Smooth muscle cell (in vitro differentiated cells): ENCODE results near the gene AMH. TPM values are rescaled to one million over a fixed set of nuclear protein-coding genes. Genes with fewer than 3 reads are reported as not detected.
"Not testable (repeated sequence)": the region's sequence is repeated elsewhere in the genome, so short reads cannot be mapped to it uniquely, and the experiment has no call there.

Experiments
- DNase-seq: peaks from one replicate; lab custom pipeline; 2025; ENCODE audit not compliant: unreplicated experiment; lab: John Stamatoyannopoulos, UW
- H2AFZ ChIP-seq: fragments of 200-600 bp; sonication (generic); 2 replicates; pipeline ENCODE4 v1.6.0; 2016; ENCODE audit warnings: antibody characterized with exemption, low read depth, mild to moderate bottlenecking
- H3F3A ChIP-seq: fragments of 200-600 bp; sonication (generic); 2 replicates; pipeline ENCODE4 v1.6.0; 2017; ENCODE audit warnings: antibody characterized with exemption, low read depth
- H3K27ac ChIP-seq: fragments of 200-600 bp; sonication (generic); 2 replicates; pipeline ENCODE4 v1.5.1; 2016; ENCODE audit warnings: low read depth, mild to moderate bottlenecking
- H3K27me3 ChIP-seq: fragments of 200-600 bp; sonication (generic); 2 replicates; pipeline ENCODE4 v1.6.1; 2016; ENCODE audit warnings: low read depth, mild to moderate bottlenecking
- H3K36me3 ChIP-seq: fragments of 200-600 bp; sonication (generic); 2 replicates; pipeline ENCODE4 v1.5.1; 2016; ENCODE audit warnings: low read depth
- H3K4me1 ChIP-seq: fragments of 200-600 bp; sonication (generic); 2 replicates; pipeline ENCODE4 v1.5.1; 2016; ENCODE audit warnings: low read depth
- H3K4me2 ChIP-seq: fragments of 200-600 bp; sonication (generic); 2 replicates; pipeline ENCODE4 v1.6.0; 2016; ENCODE audit warnings: mild to moderate bottlenecking
- H3K4me3 ChIP-seq: fragments of 200-600 bp; sonication (generic); 2 replicates; pipeline ENCODE4 v1.5.1; 2016; ENCODE audit warnings: mild to moderate bottlenecking
- H3K79me2 ChIP-seq: fragments of 200-600 bp; sonication (generic); 2 replicates; pipeline ENCODE4 v1.6.0; 2016; ENCODE audit warnings: low read depth, mild to moderate bottlenecking
- H3K9ac ChIP-seq: fragments of 200-600 bp; sonication (generic); 2 replicates; pipeline ENCODE4 v1.6.0; 2016; ENCODE audit warnings: low read depth
- H3K9me3 ChIP-seq: fragments of 200-600 bp; sonication (generic); replicated peaks from 2 replicates; pipeline ENCODE4 v1.5.1; 2016; ENCODE audit warnings: low read depth
- H4K20me1 ChIP-seq: fragments of 200-600 bp; sonication (generic); 2 replicates; pipeline ENCODE4 v1.6.0; 2016; ENCODE audit warnings: low read depth
- WGBS: methylation state at CpG from one replicate; pipeline ENCODE4 v1.1.7; 2016; ENCODE audit warnings: low lambda C conversion rate; 5-methylcytosine and 5-hydroxymethylcytosine counted together
- polyA plus RNA-seq: library from polyadenylated mRNA; unstranded; fragments of >200 nt; fragmentation: Nextera tagmentation; extraction: Ambion mirVana; gene quantifications from 2 replicates; pipeline ENCODE4 v1.2.1, GENCODE V29; 2016
- total RNA-seq: library from RNA; depleted of rRNA; stranded (reverse); fragments of >200 nt; gene quantifications from 2 replicates; pipeline ENCODE4 v1.2.3, GENCODE V29; 2014
- TF ChIP-seq, protein P1 (sequence below): fragments of 200-600 bp; sonication (generic); IDR thresholded peaks from 2 replicates; pipeline ENCODE4 v1.5.1; 2017; ENCODE audit warnings: borderline replicate concordance, mild to moderate bottlenecking, antibody characterized with exemption; ENCODE audit not compliant: insufficient read depth, poor library complexity, severe bottlenecking

Gene AMH
- total and polyA plus RNA-seq, 2 experiments from 2014 or later: 2.9 to 12.6 TPM

DNA sequence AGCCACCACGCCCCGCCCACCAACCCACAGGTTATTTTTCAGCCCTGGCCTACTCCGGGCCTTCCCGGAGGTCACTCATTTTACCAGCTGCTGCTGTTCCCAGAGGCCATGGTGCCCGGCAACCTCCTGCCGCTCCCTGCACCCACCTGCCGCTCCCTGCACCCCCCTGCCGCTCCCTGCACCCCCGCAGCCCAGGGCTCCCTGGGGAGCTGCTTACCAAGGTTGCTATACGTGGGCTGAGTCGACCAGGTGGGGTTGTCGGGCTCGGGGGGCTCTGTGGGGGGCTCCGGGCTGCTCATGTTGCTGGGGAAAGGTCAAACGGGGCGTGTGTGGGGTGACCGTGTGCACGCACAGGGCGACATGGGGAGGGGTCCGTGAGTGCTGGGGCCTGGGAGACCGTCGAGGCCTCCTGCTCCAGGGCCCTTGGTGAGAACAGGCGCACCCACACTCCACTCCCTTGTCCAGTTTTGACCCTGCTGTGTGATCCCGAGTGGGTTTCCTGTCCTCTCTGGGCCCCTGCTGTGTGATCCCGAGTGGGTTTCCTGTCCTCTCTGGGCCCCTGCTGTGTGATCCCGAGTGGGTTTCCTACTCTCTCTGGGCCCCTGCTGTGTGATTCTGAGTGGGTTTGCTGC, 31.6 kb downstream of the AMH start:
- Histone ChIP-seq H2AFZ (no peak overlapping the region), H4K20me1 (peaks cover 47% of the 10 kb centered on the region), H3K9me3 (no peaks in the 10 kb centered on the region), H3F3A (no peaks in the 10 kb centered on the region), H3K9ac (no peak overlapping the region), H3K4me1 (no peaks in the 10 kb centered on the region), H3K27me3 (no peaks in the 10 kb centered on the region), H3K4me3 (no peak overlapping the region), H3K79me2 (no peaks in the 10 kb centered on the region), H3K4me2 (no peak overlapping the region), H3K27ac (no peak overlapping the region), H3K36me3 (no peaks in the 10 kb centered on the region)
- no peak for DNase-seq
- 88% methylated on average over 12 of the region's 26 CpGs for WGBS
- TF ChIP-seq, protein P1, sequence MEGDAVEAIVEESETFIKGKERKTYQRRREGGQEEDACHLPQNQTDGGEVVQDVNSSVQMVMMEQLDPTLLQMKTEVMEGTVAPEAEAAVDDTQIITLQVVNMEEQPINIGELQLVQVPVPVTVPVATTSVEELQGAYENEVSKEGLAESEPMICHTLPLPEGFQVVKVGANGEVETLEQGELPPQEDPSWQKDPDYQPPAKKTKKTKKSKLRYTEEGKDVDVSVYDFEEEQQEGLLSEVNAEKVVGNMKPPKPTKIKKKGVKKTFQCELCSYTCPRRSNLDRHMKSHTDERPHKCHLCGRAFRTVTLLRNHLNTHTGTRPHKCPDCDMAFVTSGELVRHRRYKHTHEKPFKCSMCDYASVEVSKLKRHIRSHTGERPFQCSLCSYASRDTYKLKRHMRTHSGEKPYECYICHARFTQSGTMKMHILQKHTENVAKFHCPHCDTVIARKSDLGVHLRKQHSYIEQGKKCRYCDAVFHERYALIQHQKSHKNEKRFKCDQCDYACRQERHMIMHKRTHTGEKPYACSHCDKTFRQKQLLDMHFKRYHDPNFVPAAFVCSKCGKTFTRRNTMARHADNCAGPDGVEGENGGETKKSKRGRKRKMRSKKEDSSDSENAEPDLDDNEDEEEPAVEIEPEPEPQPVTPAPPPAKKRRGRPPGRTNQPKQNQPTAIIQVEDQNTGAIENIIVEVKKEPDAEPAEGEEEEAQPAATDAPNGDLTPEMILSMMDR: no peak

DNA sequence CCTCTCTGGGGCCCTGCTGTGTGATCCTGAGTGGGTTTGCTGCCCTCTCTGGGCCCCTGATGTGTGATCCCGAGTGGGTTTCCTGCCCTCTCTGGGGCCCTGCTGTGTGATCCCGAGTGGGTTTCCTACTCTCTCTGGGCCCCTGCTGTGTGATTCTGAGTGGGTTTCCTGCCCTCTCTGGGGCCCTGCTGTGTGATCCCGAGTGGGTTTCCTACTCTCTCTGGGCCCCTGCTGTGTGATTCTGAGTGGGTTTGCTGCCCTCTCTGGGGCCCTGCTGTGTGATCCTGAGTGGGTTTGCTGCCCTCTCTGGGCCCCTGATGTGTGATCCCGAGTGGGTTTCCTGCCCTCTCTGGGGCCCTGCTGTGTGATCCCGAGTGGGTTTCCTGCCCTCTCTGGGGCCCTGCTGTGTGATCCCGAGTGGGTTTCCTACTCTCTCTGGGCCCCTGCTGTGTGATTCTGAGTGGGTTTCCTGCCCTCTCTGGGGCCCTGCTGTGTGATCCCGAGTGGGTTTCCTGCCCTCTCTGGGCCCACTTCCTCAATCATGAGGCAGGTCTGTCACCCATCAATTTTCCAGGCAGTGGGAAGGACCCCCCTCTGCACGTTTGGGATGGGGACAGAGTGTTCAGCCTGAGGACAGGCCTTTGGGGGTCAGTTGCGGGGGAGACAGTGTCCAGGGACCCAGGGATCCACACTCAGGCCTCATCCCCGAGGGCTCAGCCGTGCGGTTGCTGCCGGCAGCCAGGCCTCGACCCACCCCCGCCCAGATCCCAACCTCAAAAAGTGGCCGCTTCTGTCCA, 32.3 kb downstream of the AMH start:
- Histone ChIP-seq H4K20me1 (peaks cover 47% of the 10 kb centered on the region), H3K4me3 (peak overlapping the region; percentile 39), H3K4me2 (peak overlapping the region; percentile 85)
- H3K27ac ChIP-seq, H3K9me3 ChIP-seq, DNase-seq, H3K9ac ChIP-seq, H3K79me2 ChIP-seq, H2AFZ ChIP-seq, H3K36me3 ChIP-seq, H3F3A ChIP-seq, H3K4me1 ChIP-seq, H3K27me3 ChIP-seq: not testable (repeated sequence)
- WGBS: 37% methylated on average over 11 of the region's 16 CpGs

DNA sequence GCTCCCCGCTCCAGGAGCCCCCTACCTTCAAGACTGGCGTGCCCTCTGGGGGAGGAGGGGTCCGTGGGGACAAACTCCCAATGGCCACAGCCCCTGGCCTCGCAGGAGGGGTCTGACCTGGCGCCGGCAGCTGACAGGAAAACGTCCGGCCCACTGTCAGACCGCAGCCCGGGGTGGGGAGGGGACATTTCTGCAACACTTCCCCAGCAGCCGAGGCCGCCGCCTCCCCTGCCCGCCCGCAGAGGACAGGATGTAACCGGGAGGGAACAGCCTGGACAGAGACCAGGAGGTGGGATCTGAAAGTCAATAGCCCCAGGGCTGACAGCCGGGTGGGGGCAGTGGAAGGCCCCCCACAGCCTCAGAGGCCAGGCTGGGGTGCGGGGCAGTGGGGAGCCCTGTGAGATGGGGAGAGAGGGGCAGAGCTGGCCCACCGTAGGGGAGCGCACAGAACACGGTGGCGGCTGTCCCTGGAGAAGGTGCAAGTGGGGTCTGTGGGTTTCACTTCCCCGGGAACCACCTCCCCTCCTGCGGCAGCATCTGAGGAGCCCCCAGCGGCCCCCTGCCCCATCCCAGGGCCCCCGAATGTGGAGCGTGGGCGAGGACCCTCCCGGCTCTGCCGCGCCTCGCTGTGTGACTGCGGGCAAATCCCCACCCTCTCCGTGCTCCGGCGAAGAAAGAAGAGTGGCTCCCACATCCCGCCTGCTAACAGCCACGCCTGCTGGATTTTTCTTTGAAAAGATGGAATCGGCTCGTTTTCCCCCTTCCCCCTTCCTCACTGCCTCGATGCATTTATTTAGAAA, 33.1 kb downstream of the AMH start, which contains the start of gene PEAK3:
TSS of gene PEAK3 (minus strand) at position 114 of the 800 bp plus-strand sequence. CDS start 1,244 bp downstream, outside the sequence.
- Histone ChIP-seq H2AFZ (no peak within 1 kb of the TSS), H3K36me3 (no peaks in the 10 kb centered on the region), H3K27me3 (peaks cover 10% of the 10 kb centered on the region), H3K4me1 (no peaks in the 10 kb centered on the region), H3K79me2 (no peaks in the 10 kb centered on the region), H3K9me3 (no peaks in the 10 kb centered on the region), H3K4me2 (peak within 1 kb of the TSS; percentile 85), H3K27ac (no peak within 1 kb of the TSS), H3F3A (no peaks in the 10 kb centered on the region), H4K20me1 (peaks cover 41% of the 10 kb centered on the region), H3K9ac (no peak within 1 kb of the TSS), H3K4me3 (peak within 1 kb of the TSS; percentile 39)
- TF ChIP-seq, protein P1: no peak
- WGBS: 12% methylated on average over 33 of the region's 41 CpGs
- DNase-seq: peak; percentile 25

DNA sequence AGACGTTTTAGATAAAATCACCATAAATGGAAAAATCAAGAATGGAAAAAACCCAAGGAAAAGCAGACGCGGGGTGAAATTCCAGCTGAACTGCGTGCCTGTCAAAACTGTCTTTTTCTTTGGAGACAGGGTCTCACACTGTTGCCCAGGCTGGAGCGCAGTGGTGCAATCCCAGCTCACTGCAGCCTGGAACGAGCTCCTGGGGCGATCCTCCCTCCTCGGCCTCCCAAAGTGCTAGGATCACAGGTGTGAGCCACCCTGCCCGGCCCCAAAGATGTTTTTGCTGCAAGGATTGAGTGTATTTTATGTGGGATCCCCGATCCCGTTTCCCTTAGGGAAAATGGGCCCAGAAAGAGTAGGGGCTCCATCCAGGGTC, 33.7 kb downstream of the AMH start:
- 68% methylated on average over 11 of the region's 11 CpGs for WGBS
- H4K20me1 ChIP-seq: peaks cover 44% of the 10 kb centered on the region
- H3K9ac ChIP-seq: no peak overlapping the region
- no peaks in the 10 kb centered on the region for H3K4me1 ChIP-seq
- H3K27me3 ChIP-seq: peaks cover 14% of the 10 kb centered on the region
- no peaks in the 10 kb centered on the region for H3K9me3 ChIP-seq
- no peaks in the 10 kb centered on the region for H3F3A ChIP-seq
- H3K4me3 ChIP-seq: peak overlapping the region; percentile 39
- no peak for DNase-seq
- no peaks in the 10 kb centered on the region for H3K79me2 ChIP-seq
- H3K36me3 ChIP-seq: no peaks in the 10 kb centered on the region
- TF ChIP-seq, protein P1: no peak
- H3K27ac ChIP-seq: no peak overlapping the region
- no peak overlapping the region for H2AFZ ChIP-seq
- H3K4me2 ChIP-seq: peak overlapping the region; percentile 85
